ENCODE results near the gene APBA2.
"Not testable (repeated sequence)": the region's sequence is repeated elsewhere in the genome, so short reads cannot be mapped to it uniquely, and the experiment has no call there.

Gene APBA2

DNA sequence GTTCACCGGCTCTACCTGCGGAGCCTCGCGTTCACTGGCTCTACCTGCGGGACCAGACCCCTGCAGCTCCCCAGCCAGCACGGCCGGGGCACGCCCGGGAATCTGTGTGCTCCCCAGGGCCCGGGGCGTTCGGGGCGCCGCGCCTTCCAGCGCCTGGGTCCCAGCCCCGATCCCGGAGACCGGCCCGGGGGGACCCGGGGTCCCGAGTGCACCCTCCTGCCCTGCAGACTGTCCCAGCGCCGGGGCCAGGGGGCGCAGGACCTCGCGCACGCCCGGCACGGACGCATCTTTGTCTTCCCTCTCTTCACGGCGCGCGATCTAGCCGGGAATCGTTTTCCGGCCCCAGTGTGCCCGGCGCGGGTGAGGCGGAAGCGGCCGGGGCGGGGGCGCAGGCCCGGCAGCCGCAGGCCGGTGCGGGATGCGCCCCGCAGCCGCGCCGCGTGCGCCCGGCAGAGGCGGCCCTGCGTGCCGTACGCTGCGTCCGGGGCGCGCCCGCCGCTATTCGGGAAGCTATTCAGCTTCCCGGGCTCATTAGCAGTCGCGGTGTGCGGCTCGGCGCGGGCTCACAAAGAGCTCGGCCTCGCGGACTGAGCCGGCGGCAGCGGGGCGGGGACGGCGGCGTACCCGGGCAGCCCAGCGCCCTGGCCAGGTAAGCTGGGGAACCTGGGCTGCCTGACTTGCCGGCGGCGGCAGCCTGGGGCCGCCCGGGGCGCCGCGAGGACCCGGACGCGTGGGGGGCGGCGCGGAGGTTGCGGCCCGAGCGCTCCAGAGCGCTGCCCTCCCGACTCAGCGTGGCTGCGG, at the start of gene APBA2:
APBA2 (plus strand) TSS at position 345 of the 801 bp plus-strand sequence. CDS start 167,911 bp downstream, outside the sequence.
- DNase-seq (ENCODE audit: low spot score): peak; percentile 73

DNA sequence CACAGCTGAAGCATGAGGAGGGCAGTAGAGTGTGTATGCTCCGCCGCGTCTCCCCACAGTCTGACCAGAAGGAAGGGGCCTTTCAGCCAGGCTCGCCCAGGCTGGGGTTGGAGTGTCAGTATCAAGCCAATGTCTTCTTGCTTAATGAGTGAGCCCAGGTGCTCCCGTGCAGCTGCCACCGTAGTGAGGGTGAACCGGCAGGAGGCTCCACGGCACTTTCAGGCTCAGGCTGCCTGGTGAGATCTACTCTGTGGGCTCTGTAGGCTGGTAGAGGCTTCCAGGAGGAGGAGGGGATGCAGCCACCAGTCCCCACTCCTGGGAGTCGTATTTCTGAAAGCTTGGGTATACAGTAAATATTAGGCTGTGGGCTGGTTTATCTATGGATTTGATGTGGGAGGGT, 45.5 kb upstream of the APBA2 start:
- not testable (repeated sequence) for DNase-seq (ENCODE audit: low spot score)

DNA sequence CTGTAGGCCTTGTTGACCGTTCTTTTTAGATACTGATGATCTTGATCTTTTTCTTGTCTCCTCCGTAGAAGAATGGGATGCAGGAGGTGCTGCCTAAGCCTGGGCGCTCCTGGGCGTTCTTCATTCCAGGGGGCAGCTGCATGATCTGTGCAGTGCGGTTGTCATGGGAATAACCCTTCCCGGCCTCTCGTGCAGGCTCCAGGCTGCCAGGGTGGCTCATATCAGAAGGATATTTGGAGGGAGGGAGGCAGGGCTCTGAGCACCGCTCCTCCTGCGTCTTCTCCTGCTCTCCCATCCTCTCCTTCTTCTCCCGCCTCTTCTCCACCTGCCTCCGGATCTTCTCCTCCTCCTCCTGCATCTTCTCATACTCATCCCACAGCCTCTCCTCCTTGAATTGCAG, 43.6 kb upstream of the APBA2 start:
- DNase-seq (ENCODE audit: low spot score): not testable (repeated sequence)

DNA sequence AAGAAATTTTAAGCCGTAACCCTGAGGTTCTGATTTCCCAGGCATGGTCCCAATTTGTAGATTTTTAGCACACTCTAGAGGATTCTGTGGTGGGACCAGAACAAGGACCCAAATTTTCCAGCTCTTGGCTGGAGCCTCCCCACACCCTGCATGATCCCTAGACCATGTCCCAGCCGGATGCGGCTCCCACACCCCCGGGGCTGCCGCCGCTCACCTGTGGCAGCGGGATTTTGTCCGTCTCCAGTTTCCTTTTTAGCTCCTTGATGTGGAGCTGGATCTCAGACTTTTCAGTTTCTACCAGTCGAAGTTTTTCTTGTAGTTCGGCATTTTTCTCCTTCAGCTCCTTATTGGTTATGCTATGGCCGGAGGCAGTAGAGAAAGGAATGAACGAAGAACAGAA, 42.3 kb upstream of the APBA2 start:
- not testable (repeated sequence) for DNase-seq (ENCODE audit: low spot score)

DNA sequence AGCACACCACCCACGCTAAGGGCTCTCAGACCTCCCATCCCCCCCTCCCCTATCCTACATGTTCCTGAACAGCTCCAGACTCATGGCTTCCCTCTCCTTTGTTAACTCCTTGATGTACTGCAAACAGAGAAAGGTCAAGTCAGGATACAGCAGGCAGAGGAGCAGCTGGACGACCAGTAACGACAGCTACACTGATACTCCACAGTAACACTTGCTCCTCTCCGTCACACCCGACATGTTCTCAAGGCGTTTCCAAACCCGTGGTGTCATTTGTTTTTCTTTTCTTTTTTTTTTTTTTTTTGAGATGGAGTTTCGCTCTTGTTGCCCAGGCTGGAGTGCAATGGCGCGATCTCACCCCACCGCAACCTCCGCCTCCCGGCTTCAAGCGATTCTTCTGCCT, 41.6 kb upstream of the APBA2 start:
- DNase-seq (ENCODE audit: low spot score): not testable (repeated sequence)

DNA sequence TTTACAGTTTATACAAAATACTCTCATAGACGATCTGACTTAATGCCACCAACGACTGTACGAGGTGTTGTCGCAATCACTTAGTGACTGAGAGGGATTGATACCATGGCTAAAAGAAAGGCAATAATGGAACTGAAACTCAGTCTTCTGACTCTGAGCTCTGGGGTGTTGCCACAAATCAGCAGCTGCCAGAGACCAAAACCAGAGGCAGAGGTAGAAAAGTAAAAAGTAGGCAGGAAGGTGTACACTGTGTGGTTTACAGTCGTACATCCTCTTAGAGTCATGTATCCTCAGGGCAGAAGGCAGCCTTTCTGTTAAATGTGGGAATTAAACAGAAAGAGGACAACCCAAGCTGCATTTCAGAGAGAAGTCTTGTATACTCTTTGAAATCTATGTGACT, 38.5 kb upstream of the APBA2 start:
- not testable (repeated sequence) for DNase-seq (ENCODE audit: low spot score)

DNA sequence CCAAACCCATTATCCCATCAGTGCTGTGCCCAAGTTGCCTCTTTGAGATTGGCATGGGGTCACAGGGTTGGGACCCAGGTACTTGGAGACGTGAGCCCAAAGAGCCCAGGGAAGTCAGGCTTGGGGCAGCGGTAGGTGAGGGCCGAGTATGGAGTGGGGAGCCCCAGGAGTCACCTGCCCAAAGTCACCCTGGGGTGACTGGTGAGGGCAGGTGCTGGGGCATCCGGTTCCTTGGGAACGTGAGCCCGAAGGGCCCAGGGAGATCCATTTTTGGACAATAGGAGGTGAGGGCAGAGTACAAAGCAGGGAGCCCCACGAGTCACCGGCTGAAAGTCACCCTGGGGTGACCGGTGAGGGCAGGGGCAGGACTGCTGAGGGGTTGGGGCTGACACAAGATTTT, 37.8 kb upstream of the APBA2 start:
- not testable (repeated sequence) for DNase-seq (ENCODE audit: low spot score)

DNA sequence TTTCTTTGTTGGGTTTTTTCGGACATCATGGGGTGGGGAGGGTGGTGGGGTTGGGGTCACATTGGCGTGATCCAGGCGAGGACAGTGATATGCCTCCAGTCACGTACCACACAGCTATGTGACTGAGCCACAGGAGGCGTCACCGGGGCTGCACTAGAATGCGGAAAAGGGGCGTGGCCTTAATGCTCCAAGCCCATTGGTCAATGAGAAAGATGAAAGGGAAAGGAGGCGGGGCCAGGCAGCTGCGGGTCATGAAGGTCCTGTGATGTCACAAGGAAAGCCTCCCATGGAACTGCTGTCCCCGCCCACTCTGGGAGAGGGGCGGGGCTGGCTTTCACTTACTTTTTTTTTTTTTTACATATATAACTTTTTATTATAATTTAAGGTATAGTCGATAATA, 37.3 kb upstream of the APBA2 start, which contains the start of gene GOLGA6L7:
GOLGA6L7 (minus strand) TSS at position 124 of the 400 bp plus-strand sequence; CDS start at position 29, 95 bp downstream.
- not testable (repeated sequence) for DNase-seq (ENCODE audit: low spot score)

DNA sequence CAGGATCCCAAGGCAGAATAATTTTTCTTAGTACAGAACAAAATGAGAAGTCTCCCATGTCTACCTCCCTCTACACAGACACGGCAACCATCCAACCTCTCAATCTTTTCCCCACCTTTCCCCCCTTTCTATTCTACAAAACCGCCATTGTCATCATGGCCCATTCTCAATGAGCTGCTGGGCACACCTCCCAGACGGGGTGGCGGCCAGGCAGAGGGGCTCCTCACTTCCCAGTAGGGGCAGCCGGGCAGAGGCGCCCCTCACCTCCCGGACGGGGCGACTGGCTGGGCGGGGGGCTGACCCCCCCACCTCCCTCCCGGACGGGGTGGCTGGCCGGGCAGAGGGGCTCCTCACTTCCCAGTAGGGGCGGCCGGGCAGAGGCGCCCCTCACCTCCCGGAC, 36.5 kb upstream of the APBA2 start:
- not testable (repeated sequence) for DNase-seq (ENCODE audit: low spot score)

DNA sequence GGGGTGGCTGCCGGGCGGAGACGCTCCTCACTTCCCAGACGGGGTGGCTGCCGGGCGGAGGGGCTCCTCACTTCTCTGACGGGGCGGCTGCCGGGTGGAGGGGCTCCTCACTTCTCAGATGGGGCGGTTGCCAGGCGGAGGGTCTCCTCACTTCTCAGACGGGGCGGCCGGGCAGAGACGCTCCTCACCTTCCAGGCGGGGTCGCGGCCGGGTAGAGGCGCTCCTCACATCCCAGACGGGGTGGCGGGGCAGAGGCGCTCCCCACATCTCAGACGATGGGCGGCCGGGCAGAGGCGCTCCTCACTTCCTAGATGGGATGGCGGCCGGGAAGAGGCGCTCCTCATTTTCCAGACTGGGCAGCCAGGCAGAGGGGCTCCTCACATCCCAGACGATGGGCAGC, 36.0 kb upstream of the APBA2 start:
- not testable (repeated sequence) for DNase-seq (ENCODE audit: low spot score)

DNA sequence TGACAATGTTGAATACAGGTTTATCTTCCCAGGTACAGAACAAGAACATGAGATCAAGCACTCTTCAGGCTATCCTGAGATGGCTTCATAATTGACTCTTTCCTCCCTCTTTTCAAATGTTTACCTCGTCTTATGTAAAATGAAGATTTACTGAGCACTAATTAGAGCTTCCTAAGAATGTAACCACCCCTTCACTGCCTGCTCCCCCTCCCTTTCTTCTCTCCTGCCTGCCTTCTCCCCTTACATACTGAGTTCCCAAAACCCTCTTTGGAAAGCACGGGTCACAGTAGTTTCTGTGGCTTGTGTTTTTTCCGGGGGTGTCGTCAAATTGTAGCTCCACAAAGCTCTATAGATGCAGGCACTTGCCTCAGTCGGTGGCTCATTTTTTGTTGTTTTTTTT, 32.1 kb upstream of the APBA2 start:
- not testable (repeated sequence) for DNase-seq (ENCODE audit: low spot score)

DNA sequence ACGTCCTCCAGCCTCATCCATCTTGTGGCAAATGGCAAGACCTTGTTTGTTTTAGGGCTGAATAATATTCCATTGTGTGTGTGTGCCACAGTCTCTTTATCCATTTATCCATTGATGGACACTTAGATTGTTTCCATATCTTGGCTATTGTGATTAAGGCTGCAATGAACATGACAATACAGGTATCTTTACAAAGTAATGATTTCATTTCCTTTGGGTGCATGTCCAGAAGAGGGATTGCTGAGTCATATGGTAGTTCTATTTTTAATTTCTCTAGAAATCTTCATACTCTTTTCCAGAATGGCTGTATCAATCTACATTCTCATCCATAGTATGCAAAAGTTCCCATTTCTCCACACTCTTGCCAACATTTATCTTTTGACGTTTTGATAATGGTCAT, 31.2 kb upstream of the APBA2 start:
- DNase-seq (ENCODE audit: low spot score): not testable (repeated sequence)

DNA sequence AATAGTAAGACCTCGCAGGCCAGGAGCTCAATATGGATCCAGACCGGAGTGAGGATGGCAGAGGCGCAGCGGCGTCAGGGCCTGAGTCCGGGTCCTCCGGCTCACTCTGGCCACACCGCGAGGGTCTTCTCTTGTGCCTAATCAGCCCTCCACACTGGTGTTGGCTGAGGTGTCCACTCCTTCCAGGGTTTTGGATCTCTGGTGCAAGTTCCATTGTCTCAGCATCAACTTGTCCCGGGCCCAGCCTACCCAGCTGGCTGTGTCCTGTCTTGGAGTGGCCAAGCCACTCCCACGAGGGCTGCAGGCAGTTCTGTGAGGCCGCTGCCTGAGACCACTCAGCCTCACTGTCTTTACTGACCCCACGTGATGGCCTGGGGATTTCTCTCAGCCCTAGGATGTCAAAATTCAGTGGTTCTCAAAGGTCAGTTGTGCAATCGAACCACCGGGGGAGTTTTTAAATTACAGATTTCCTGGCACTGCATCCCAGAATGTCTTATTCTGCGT, 24.7 kb upstream of the APBA2 start:
- no peak for DNase-seq (ENCODE audit: low spot score)

DNA sequence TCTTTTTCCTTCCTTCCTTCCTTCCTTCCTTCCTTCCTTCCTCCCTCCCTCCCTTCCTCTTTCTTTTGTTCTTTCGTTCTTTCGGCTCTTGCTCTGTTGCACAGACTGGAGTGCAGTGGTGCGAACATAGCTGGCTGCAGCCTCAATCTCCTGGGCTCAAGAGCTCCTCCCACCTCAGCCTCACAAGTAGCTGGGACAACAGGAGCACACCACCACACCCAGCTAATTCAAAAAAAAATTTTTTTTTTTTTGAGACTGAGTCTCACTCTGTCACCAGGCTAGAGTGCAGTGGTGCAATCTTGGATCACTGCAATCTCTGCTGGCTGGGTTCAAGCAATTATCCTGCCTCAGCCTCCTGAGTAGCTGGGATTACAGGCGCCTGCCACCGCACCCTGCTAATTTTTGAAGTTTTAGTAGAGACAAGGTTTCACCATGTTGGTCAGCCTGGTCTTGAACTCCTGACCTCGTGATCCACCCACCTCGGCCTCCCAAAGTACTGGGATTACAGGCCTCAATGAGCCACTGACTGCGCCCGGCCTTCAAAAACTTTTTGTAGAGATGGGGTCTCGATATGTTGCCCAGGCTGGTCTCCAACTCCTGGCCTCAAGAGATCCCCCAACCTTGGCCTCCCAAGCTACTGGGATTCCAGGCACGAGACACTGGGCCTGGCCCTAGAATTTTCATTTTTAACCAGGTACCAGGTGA, 24.0 kb upstream of the APBA2 start:
- not testable (repeated sequence) for DNase-seq (ENCODE audit: low spot score)

DNA sequence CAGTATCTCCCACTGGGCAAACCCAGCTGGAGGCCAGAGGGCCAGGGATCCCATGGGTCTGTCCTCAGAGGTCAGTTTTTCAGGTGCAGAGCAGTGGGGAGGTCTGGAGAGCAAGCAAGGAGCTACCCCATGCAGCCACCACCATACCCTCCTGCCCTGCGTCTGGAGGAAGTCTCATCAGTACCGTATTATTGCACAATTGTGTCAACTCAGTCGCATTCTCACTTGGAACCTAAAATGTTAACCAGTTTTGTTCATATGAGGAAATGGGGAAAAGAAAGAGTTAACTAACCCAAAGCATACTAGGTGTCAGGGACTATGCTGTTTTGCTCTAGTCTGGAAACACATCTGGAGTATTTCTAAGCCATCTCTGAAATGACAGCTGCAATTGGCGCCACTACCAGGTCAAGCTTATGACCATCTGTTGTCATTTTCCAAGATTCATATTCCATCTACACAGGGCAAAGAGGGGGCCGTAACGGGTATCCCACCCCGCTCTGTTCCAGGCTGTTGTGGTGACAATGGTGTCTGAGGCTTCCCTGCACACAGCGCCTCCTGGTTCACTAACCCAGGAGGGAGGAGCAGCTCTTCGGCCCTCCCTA, 16.9 kb upstream of the APBA2 start:
- no peak for DNase-seq (ENCODE audit: low spot score)

DNA sequence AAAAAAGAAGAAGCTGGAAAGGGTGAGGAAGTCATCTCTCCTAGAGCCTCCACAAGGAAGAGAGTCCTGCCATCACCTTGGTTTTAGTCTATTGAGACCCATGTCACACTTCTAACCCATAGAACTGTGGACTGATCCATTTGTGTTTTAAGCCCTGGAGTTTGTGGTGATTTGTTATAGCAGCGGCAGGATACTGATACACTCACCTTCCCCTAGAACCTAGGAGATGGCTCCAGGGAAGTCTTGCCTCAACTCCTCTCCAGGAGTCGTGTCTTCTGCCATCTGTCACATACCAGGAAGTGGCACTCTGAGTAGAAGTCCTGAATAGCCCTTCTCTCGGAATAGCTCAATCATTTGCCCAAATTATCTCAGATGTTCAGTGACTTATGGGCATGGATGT, 14.6 kb upstream of the APBA2 start:
- no peak for DNase-seq (ENCODE audit: low spot score)

DNA sequence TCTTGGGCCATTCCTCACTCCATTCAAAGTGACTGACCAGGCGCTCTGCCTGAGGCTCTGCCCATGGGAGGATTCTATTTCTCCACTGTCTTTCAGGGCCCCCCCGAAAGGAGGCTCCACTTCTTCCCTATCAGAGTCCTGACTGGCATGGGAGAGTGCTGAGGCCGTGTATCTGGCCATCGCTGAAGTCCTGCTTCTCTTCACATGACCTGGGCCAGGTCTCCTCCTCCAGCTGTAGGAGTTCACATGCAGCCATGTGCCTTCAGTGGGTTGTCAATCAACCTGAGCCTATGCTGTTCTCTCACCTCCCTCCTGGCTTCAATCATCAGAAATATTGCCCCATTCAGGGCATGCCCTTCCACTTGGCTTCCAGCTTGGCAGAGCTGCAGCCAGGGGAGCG, 12.8 kb upstream of the APBA2 start:
- DNase-seq (ENCODE audit: low spot score): no peak

DNA sequence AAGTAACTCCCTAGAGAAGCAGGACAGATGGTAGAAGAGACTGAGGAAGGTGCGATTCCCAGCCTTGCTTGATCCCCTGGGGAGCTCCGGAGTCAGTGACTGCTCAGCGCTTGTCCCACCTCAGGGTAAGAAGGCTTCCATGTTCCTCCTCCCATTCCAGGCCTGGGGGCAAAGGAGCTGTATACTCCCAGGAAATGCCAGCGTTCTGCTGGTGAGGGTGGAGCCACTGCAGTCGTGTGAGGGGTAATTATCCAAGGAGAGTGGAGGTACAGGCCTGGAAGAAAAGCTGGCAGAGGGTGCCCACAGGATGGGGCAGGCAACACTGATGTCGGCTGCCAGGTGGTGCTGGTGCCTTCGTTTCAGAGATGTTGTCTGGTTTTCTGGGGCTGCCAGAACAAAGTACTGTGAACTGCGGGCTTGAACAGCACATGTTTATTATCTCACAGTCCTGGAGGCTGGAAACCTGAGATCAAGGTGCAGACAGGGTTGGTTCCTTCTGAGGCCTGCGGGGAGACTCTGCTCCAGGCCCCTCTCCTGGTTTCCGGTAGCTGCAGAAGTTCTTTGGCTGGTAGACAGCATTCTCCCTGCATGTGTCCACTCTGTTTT, 12.1 kb upstream of the APBA2 start:
- no peak for DNase-seq (ENCODE audit: low spot score)

DNA sequence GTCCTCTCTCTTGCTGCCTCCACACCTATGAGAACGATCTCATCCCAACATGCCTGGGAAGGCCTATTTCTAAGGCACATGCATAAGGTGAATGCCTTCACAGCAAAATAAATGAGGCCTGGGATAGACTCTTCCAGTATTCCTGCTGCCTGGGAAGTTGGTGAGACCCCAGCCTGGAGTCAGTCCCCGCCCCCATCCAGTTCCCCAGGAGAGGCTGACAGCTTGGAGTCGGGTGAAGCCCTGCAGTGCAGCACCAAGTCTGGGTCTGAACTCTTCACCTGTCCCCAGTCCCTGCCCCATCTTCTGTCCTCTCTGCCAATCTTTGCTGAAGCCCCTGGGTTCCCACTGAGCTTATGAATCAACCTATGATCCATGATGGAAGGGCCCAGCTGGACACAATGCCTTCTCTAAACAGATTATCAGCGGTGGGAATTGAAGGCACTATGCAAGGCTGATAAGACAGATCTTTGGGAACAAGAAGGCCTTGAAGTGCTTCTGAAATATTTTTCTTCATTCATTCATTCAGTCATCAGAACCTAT, 10.2 kb upstream of the APBA2 start:
- DNase-seq (ENCODE audit: low spot score): no peak

DNA sequence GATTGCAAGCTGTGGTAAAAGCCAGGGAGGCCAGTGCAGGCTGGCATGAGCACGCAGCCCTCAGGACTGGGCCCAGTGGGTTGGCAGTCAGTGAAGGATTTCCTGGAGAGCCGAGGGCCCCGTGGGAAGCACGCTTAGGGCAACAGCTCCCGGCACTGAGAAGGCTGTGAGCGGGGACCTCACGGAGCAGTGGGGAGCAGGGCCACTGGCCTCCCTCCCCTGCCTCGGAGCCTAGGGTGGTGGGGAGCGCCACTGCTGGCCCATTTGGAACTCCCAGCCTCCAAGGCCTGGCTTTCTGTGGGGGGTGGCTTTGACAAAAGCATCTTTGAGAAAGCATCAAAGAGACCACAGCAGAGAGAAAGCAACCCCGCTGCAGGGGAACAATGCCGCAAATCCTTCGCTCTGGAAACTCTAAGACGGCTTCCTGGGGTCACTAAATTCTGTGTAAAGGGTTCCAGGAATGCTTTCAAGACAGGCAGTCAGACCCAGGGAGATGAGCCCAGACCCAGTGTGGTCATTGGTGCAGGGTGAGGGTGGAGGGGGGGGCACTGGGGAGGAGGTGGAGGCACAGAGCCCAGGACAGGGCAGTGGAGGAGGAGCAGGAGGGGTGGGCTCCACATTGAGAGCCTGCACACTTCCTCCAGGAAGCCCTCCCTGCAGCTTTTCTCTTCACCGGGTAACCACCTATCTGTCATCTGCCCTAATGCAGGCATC, 9.5 kb upstream of the APBA2 start:
- no peak for DNase-seq (ENCODE audit: low spot score)

DNA sequence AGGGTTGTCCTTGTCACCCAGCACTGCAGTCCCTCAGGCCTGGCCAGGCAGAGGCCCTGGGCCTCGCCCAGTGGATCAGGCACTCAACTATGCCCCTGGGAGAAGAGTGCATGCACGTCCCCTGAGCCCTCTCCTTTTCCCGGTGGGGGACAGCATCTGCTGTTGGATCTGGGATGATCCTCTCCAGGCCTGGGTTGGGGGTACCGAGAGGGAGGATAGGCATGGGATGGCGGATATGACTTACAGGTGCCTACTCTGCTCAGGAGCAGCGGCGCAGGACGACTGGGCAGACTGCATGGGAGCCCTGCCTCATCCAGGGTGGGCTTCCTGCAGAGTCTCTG, 9.0 kb upstream of the APBA2 start:
- no peak for DNase-seq (ENCODE audit: low spot score)

Measured in AG08396 (cell line).